Measurements from ENCODE around the gene ZNF138. TPM values are rescaled to one million over a fixed set of nuclear protein-coding genes. Genes with fewer than 3 reads are reported as not detected.

Gene ZNF138
- total RNA-seq, 1 experiment from 2014 or later: 21.4 TPM

GRCh38 chr7:64853679-64854078, 59.5 kb downstream of the ZNF138 start:
- no peak for DNase-seq (ENCODE audit: low spot score)
- TF ChIP-seq EMX1 (CRISPR knock-in tag; IDR thresholded peaks at IDR 0.05) (no peak), ZNF416 (CRISPR knock-in tag; IDR thresholded peaks at IDR 0.05) (no peak), MLX (CRISPR knock-in tag; IDR thresholded peaks at IDR 0.05) (no peak), MAX (CRISPR knock-in tag; IDR thresholded peaks at IDR 0.05) (no peak), NFYB (CRISPR knock-in tag; conservative IDR thresholded peaks at IDR 0.05; ENCODE audit: low read depth) (no peak), SP1 (CRISPR knock-in tag; conservative IDR thresholded peaks at IDR 0.05) (no peak), CTCF (IDR thresholded peaks at IDR 0.05) (no peak)
- TF ChIP-seq, protein P1, sequence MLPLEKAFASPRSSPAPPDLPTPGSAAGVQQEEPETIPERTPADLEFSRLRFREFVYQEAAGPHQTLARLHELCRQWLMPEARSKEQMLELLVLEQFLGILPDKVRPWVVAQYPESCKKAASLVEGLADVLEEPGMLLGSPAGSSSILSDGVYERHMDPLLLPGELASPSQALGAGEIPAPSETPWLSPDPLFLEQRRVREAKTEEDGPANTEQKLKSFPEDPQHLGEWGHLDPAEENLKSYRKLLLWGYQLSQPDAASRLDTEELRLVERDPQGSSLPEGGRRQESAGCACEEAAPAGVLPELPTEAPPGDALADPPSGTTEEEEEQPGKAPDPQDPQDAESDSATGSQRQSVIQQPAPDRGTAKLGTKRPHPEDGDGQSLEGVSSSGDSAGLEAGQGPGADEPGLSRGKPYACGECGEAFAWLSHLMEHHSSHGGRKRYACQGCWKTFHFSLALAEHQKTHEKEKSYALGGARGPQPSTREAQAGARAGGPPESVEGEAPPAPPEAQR (CRISPR knock-in tag; IDR thresholded peaks at IDR 0.05): no peak
- TF ChIP-seq, protein P2, sequence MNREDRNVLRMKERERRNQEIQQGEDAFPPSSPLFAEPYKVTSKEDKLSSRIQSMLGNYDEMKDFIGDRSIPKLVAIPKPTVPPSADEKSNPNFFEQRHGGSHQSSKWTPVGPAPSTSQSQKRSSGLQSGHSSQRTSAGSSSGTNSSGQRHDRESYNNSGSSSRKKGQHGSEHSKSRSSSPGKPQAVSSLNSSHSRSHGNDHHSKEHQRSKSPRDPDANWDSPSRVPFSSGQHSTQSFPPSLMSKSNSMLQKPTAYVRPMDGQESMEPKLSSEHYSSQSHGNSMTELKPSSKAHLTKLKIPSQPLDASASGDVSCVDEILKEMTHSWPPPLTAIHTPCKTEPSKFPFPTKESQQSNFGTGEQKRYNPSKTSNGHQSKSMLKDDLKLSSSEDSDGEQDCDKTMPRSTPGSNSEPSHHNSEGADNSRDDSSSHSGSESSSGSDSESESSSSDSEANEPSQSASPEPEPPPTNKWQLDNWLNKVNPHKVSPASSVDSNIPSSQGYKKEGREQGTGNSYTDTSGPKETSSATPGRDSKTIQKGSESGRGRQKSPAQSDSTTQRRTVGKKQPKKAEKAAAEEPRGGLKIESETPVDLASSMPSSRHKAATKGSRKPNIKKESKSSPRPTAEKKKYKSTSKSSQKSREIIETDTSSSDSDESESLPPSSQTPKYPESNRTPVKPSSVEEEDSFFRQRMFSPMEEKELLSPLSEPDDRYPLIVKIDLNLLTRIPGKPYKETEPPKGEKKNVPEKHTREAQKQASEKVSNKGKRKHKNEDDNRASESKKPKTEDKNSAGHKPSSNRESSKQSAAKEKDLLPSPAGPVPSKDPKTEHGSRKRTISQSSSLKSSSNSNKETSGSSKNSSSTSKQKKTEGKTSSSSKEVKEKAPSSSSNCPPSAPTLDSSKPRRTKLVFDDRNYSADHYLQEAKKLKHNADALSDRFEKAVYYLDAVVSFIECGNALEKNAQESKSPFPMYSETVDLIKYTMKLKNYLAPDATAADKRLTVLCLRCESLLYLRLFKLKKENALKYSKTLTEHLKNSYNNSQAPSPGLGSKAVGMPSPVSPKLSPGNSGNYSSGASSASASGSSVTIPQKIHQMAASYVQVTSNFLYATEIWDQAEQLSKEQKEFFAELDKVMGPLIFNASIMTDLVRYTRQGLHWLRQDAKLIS (CRISPR knock-in tag; IDR thresholded peaks at IDR 0.05; ENCODE audit: borderline replicate concordance): no peak
- Mint-ChIP-seq H3K27ac (no peak overlapping the region), H3K4me1 (no peaks in the 10 kb centered on the region), H3K36me3 (peaks cover 4% of the 10 kb centered on the region; the same call in 1 of the 2 replicates), H3K4me3 (no peak overlapping the region), H3K27me3 (ENCODE audit: low read depth) (no peaks in the 10 kb centered on the region; the same call in 1 of the 2 replicates), H3K9me3 (peaks cover 23% of the 10 kb centered on the region)
- CTCF ChIA-PET: no interaction called here
- ATAC-seq: no peak
- POLR2A ChIA-PET: no interaction called here

GRCh38 chr7:64854969-64855368, 60.7 kb downstream of the ZNF138 start:
- Mint-ChIP-seq H3K4me1 (no peaks in the 10 kb centered on the region), H3K36me3 (no peaks in the 10 kb centered on the region; the same call in 1 of the 2 replicates), H3K9me3 (peaks cover 19% of the 10 kb centered on the region), H3K27me3 (ENCODE audit: low read depth) (no peaks in the 10 kb centered on the region; the same call in 1 of the 2 replicates), H3K4me3 (no peak overlapping the region), H3K27ac (no peak overlapping the region)
- DNase-seq (ENCODE audit: low spot score): no peak
- TF ChIP-seq, protein P1 (CRISPR knock-in tag; IDR thresholded peaks at IDR 0.05): no peak
- no peak for TF ChIP-seq ARID4B (CRISPR knock-in tag; IDR thresholded peaks at IDR 0.05; ENCODE audit: borderline replicate concordance)
- TF ChIP-seq TEAD4 (CRISPR knock-in tag; IDR thresholded peaks at IDR 0.05): no peak
- no peak for TF ChIP-seq GRHL2 (CRISPR knock-in tag; IDR thresholded peaks at IDR 0.05; ENCODE audit: insufficient replicate concordance, severe bottlenecking)
- no peak for TF ChIP-seq SMAD3 (CRISPR knock-in tag; IDR thresholded peaks at IDR 0.05; ENCODE audit: borderline replicate concordance)
- TF ChIP-seq ATF6 (CRISPR knock-in tag; IDR thresholded peaks at IDR 0.05): no peak
- TF ChIP-seq TP53 (CRISPR knock-in tag; IDR thresholded peaks at IDR 0.05): no peak
- TF ChIP-seq ZNF121 (CRISPR knock-in tag; IDR thresholded peaks at IDR 0.05): no peak
- no peak for TF ChIP-seq ZBTB43 (CRISPR knock-in tag; IDR thresholded peaks at IDR 0.05)
- ChIA-PET POLR2A (no interaction called here), CTCF (no interaction called here)
- no peak for ATAC-seq
